Left lung (tissue), 10 donors: Measurements from ENCODE around the gene HAAO. TPM values are rescaled to one million over a fixed set of nuclear protein-coding genes. Genes with fewer than 3 reads are reported as not detected.

Experiments used
- ATAC-seq: fragments of 200-7000 bp; cut with Tn5 transposase; one replicate; pipeline ENCODE4 v1.9.1; 2020; ENCODE audit warnings: moderate library complexity
- DNase-seq, 4 donors: peaks; one replicate each; pipeline ENCODE4 v3.0.0-alpha.2; 2013 to 2020
- H3K27ac ChIP-seq, 2 donors: fragments of 200-600 bp; sonication (generic) in 1 of 2; one replicate each; pipeline versions ENCODE4 v1.5.0 to v1.8.0; 2020 to 2021
- H3K27me3 ChIP-seq, 2 donors: fragments of 200-600 bp; sonication (generic) in 1 of 2; one replicate each; pipeline versions ENCODE4 v1.5.0 to v1.8.0; 2020 to 2021
- H3K36me3 ChIP-seq, 2 donors: fragments of 200-600 bp; sonication (generic) in 1 of 2; one replicate each; pipeline versions ENCODE4 v1.5.0 to v1.8.0; 2020 to 2021
- H3K4me1 ChIP-seq, 2 donors: fragments of 200-600 bp; one replicate each; pipeline ENCODE4 v1.8.0; 2021
- H3K4me3 ChIP-seq, 2 donors: fragments of 200-600 bp; sonication (generic) in 1 of 2; one replicate each; pipeline versions ENCODE4 v1.5.0 to v1.8.0; 2020 to 2021; ENCODE audit warnings: mild to moderate bottlenecking in 1 of 2
- H3K9me3 ChIP-seq, 2 donors: fragments of 200-600 bp; sonication (generic) in 1 of 2; one replicate each; pipeline versions ENCODE4 v1.5.0 to v1.8.0; 2020 to 2021
- CTCF ChIP-seq, 2 donors: fragments of 200-600 bp; sonication (generic) in 1 of 2; IDR thresholded peaks; one replicate each; pipeline versions ENCODE4 v1.5.0 to v1.8.0; 2021; ENCODE audit warnings: antibody characterized with exemption in 2 of 2
- intact Hi-C, 2 donors: fragments of 100-400 bp; cut with DNase I; formaldehyde crosslinking; loops; one replicate each; pipeline versions ENCODE4 v1.11.2 to v1.14.2; 2022
- polyA plus RNA-seq, 6 donors: library from polyadenylated mRNA; unstranded; fragments of 120-200 nt; gene quantifications; one replicate each; pipeline ENCODE4 v1.2.1, GENCODE V29; 2013; ENCODE audit not compliant: insufficient read length in 6 of 6
- total RNA-seq, 2 donors: library from RNA; stranded (reverse); fragmentation: NEBNext Ultra II Directional; extraction: Animal tissue kit (Norgen Biotek cat#: 25700); gene quantifications; one replicate each; pipeline ENCODE4 v1.2.1, GENCODE V29; 2021
- donor health status: DM: no; HTN: yes; CAD: no.
- donor health status: DM: no; HTN: no; CAD: no.

Gene HAAO
- total and polyA plus RNA-seq, 8 donors: 6.2 to 32.8 (median 28.3) TPM

- H3K27me3 ChIP-seq: peaks cover 0 to 11% of the 10 kb centered on the region in 2 donors
- no peak for TF ChIP-seq CTCF (IDR thresholded peaks at IDR 0.05)
- intact Hi-C loops: no loop called here
- no peak overlapping the region for H3K27ac ChIP-seq
- ATAC-seq (no peak), DNase-seq (no peak)
- H3K4me1 ChIP-seq: peaks cover 0 to 20% of the 10 kb centered on the region in 2 donors
- no peak overlapping the region for H3K4me3 ChIP-seq
- H3K36me3 ChIP-seq: no peaks in the 10 kb centered on the region
- no peaks in the 10 kb centered on the region for H3K9me3 ChIP-seq
Observed at GRCh38 chr2:42795275-42795674, 2.9 kb upstream of the HAAO start.

GRCh38 chr2:42794271-42795046, 2.1 kb upstream of the HAAO start:
- DNase-seq (peak in 1 of 4 donors; percentile 57), ATAC-seq (no peak)
- intact Hi-C loops: no loop called here
- Histone ChIP-seq H3K4me1 (peaks cover 0 to 20% of the 10 kb centered on the region in 2 donors), H3K9me3 (no peaks in the 10 kb centered on the region), H3K27ac (peak overlapping the region in 1 of 2 donors; percentile 7), H3K4me3 (no peak overlapping the region), H3K27me3 (peaks cover 0 to 11% of the 10 kb centered on the region in 2 donors), H3K36me3 (no peaks in the 10 kb centered on the region)
- TF ChIP-seq CTCF (IDR thresholded peaks at IDR 0.05): no peak

GRCh38 chr2:42793334-42794270, 1.2 kb upstream of the HAAO start:
- no peak for TF ChIP-seq CTCF (IDR thresholded peaks at IDR 0.05)
- H3K36me3 ChIP-seq: no peaks in the 10 kb centered on the region
- peaks cover 0 to 11% of the 10 kb centered on the region in 2 donors for H3K27me3 ChIP-seq
- DNase-seq (peak in 2 of 4 donors; percentile 55 to 65), ATAC-seq (no peak)
- peaks cover 0 to 20% of the 10 kb centered on the region in 2 donors for H3K4me1 ChIP-seq
- peak overlapping the region; percentile 78 to 89 for H3K27ac ChIP-seq
- intact Hi-C loops: no loop called here
- H3K9me3 ChIP-seq: no peaks in the 10 kb centered on the region
- H3K4me3 ChIP-seq: peak overlapping the region; percentile 51 to 73

GRCh38 chr2:42792087-42792582, 248 bp downstream of the HAAO start:
- peak in 1 of 4 donors; percentile 47 for DNase-seq
- intact Hi-C loops: no loop called here

More at GRCh38 chr2:42792087-42792582, 248 bp downstream of the HAAO start:
- peak overlapping the region; percentile 51 to 73 for H3K4me3 ChIP-seq
- H3K36me3 ChIP-seq: no peaks in the 10 kb centered on the region
- peaks cover 0 to 11% of the 10 kb centered on the region in 2 donors for H3K27me3 ChIP-seq
- H3K27ac ChIP-seq: peak overlapping the region; percentile 78 to 89
- TF ChIP-seq CTCF (IDR thresholded peaks at IDR 0.05): no peak
- no peaks in the 10 kb centered on the region for H3K9me3 ChIP-seq
- peak; percentile 73 for ATAC-seq
- H3K4me1 ChIP-seq: peaks cover 0 to 20% of the 10 kb centered on the region in 2 donors
